HCT116 (cell line): Measurements from ENCODE around the gene CDC42SE2. TPM values are rescaled to one million over a fixed set of nuclear protein-coding genes. Genes with fewer than 3 reads are reported as not detected.
A peak's percentile ranks its signal among the peaks of the same experiment; 100 is the strongest.

Experiments used
- ATAC-seq: fragments of 200-7000 bp; cut with Tn5 transposase; 2 replicates; pipeline ENCODE4 v1.9.1; 2020; ENCODE audit warnings: mild to moderate bottlenecking, moderate library complexity
- BruUV-seq: library from RNA; stranded (reverse); fragments of 400-500 nt; replicated peaks from 2 replicates; lab custom pipeline; 2021; lab: Mats Ljungman, UMichigan
- CTCF ChIA-PET: fragments of 300-600 bp; sonication (Branson Sonifier 250); formaldehyde crosslinking; loops from one replicate; lab custom pipeline; 2021; ENCODE audit warnings: antibody characterized with exemption; lab: Charles Lee
- POLR2A ChIA-PET: fragments of 300-600, 350-600 bp; sonication (Branson Sonifier 250); formaldehyde crosslinking; loops from one replicate; lab custom pipeline; 2021; ENCODE audit warnings: antibody characterized with exemption; lab: Charles Lee
- RAD21 ChIA-PET, 2 experiments: fragments of 300-600 bp; sonication (Branson Sonifier 250); formaldehyde crosslinking; loops; one replicate each; lab custom pipeline; 2023; ENCODE audit warnings: low total read pairs in 2 of 2; ENCODE audit not compliant: uncharacterized antibody in 2 of 2, unreplicated experiment in 2 of 2, low non-redundant PET in 1 of 2; lab: Charles Lee
- DNase-seq: peaks from one replicate; pipeline ENCODE4 v3.0.0-alpha.2; 2010; ENCODE audit warnings: low read depth, low spot score
- H2AFZ ChIP-seq: fragments of 200-600 bp; shearing (Covaris generic), sonication (generic); 2 replicates; pipeline ENCODE4 v1.6.1; 2017; ENCODE audit warnings: low read depth, mixed run types, mixed read lengths, antibody characterized with exemption, low read length; ENCODE audit not compliant: poor library complexity, severe bottlenecking
- H3K27ac ChIP-seq: 2 replicates; pipeline ENCODE4 v1.5.1; 2012; ENCODE audit warnings: low read depth, low read length
- H3K27me3 ChIP-seq: fragments of 200-600 bp; sonication (generic); 2 replicates; pipeline ENCODE4 v1.6.1; 2016; ENCODE audit warnings: mixed run types, low read length, mixed read lengths; ENCODE audit not compliant: insufficient read depth
- H3K36me3 ChIP-seq, 2 experiments: fragments of 200-500 bp in 1 of 2; fragments of 200-600 bp in 1 of 2; sonication (Bioruptor generic) in 1 of 2; sonication (generic) in 1 of 2; 2 replicates each; pipeline versions ENCODE4 v1.5.1 to v1.6.1; 2014 to 2016; ENCODE audit warnings: low read length in 2 of 2, inconsistent platforms in 1 of 2, mixed read lengths in 1 of 2, mixed run types in 1 of 2; ENCODE audit not compliant: insufficient read depth in 2 of 2, control insufficient read depth in 1 of 2
- H3K4me1 ChIP-seq, 2 experiments: fragments of 200-600 bp in 1 of 2; sonication (generic) in 1 of 2; 2 replicates each; pipeline versions ENCODE4 v1.5.1 to v1.6.1; 2012 to 2017; ENCODE audit warnings: low read length in 2 of 2, inconsistent platforms in 1 of 2, mild to moderate bottlenecking in 1 of 2, mixed read lengths in 1 of 2, mixed run types in 1 of 2, moderate library complexity in 1 of 2; ENCODE audit not compliant: insufficient read depth in 2 of 2, control insufficient read depth in 1 of 2
- H3K4me2 ChIP-seq: fragments of 200-600 bp; sonication (generic); 2 replicates; pipeline ENCODE4 v1.6.1; 2017; ENCODE audit warnings: mixed run types, low read length, mixed read lengths
- H3K4me3 ChIP-seq, 2 experiments: fragments of 200-600 bp in 1 of 2; sonication (generic) in 1 of 2; replicated peaks in 1 of 2; 2 replicates each; pipeline ENCODE4 v1.5.1; 2011 to 2016; ENCODE audit warnings: low read length in 2 of 2, control low read depth in 1 of 2, low read depth in 1 of 2, mild to moderate bottlenecking in 1 of 2, mixed read lengths in 1 of 2, mixed run types in 1 of 2
- H3K79me2 ChIP-seq: fragments of 200-600 bp; sonication (generic); 2 replicates; pipeline ENCODE4 v1.6.1; 2017; ENCODE audit warnings: mild to moderate bottlenecking, mixed run types, low read length, moderate library complexity, mixed read lengths; ENCODE audit not compliant: insufficient read depth
- H3K9ac ChIP-seq: fragments of 200-600 bp; sonication (generic); 2 replicates; pipeline ENCODE4 v1.6.1; 2016; ENCODE audit warnings: low read length, mixed read lengths
- H3K9me2 ChIP-seq: fragments of 200-600 bp; sonication (generic), shearing (Covaris generic); 2 replicates; pipeline ENCODE4 v1.6.1; 2017; ENCODE audit warnings: mixed run types, mild to moderate bottlenecking, moderate library complexity; ENCODE audit not compliant: insufficient read depth
- H3K9me3 ChIP-seq, 2 experiments: fragments of 200-500 bp in 1 of 2; fragments of 200-600 bp in 1 of 2; sonication (Bioruptor generic) in 1 of 2; sonication (generic) in 1 of 2; 2 replicates each; pipeline ENCODE4 v1.6.1; 2014 to 2017; ENCODE audit warnings: low read length in 2 of 2, mixed read lengths in 2 of 2, inconsistent platforms in 1 of 2, low read depth in 1 of 2, mild to moderate bottlenecking in 1 of 2, mixed run types in 1 of 2, moderate library complexity in 1 of 2; ENCODE audit not compliant: control insufficient read depth in 1 of 2, insufficient read depth in 1 of 2
- H4K20me1 ChIP-seq: fragments of 200-600 bp; sonication (generic), shearing (Covaris generic); 2 replicates; pipeline ENCODE4 v1.6.1; 2017; ENCODE audit warnings: mixed run types, mild to moderate bottlenecking, moderate library complexity; ENCODE audit not compliant: insufficient read depth
- CBX3 ChIP-seq: IDR thresholded peaks from 2 replicates; pipeline ENCODE4 v1.6.1; 2012; ENCODE audit warnings: low read depth
- CEBPB ChIP-seq: IDR thresholded peaks from 2 replicates; pipeline ENCODE4 v1.6.1; 2012; ENCODE audit warnings: low read depth
- CTCF ChIP-seq, 3 experiments: fragments of 200-600 bp in 1 of 3; sonication (generic) in 1 of 3; IDR thresholded peaks in 2 of 3; conservative IDR thresholded peaks in 1 of 3; 2 replicates each; pipeline ENCODE4 v1.5.1; 2012 to 2017; ENCODE audit warnings: low read depth in 2 of 3, low read length in 2 of 3, antibody characterized with exemption in 1 of 3, borderline replicate concordance in 1 of 3, control low read depth in 1 of 3, mild to moderate bottlenecking in 1 of 3, mixed read lengths in 1 of 3, mixed run types in 1 of 3, moderate library complexity in 1 of 3; ENCODE audit not compliant: insufficient read depth in 1 of 3
- ELF1 ChIP-seq: IDR thresholded peaks from 2 replicates; pipeline ENCODE4 v1.6.1; 2012; ENCODE audit warnings: low read depth, borderline replicate concordance
- EZH2 ChIP-seq: fragments of 200-600 bp; sonication (generic); IDR thresholded peaks from 2 replicates; pipeline ENCODE4 v1.6.1; 2017; ENCODE audit warnings: antibody characterized with exemption, mixed run types
- EZH2phosphoT487 ChIP-seq: fragments of 200-600 bp; IDR thresholded peaks from 2 replicates; pipeline ENCODE4 v1.6.1; 2018; ENCODE audit warnings: antibody characterized with exemption, borderline replicate concordance
- JUND ChIP-seq: IDR thresholded peaks from 2 replicates; pipeline ENCODE4 v1.6.1; 2012
- POLR2A ChIP-seq: IDR thresholded peaks from 2 replicates; pipeline ENCODE4 v1.7.0; 2011; ENCODE audit warnings: borderline replicate concordance; ENCODE audit not compliant: insufficient read depth, insufficient read length; ENCODE audit errors: extremely low read depth
- POLR2AphosphoS5 ChIP-seq: IDR thresholded peaks from 2 replicates; pipeline ENCODE4 v1.6.1; 2011; ENCODE audit warnings: mild to moderate bottlenecking, low read depth, low read length, moderate library complexity
- SIN3A ChIP-seq: IDR thresholded peaks from 2 replicates; pipeline ENCODE4 v1.6.1; 2012; ENCODE audit warnings: low read depth
- SP1 ChIP-seq: IDR thresholded peaks from 2 replicates; pipeline ENCODE4 v1.6.1; 2012; ENCODE audit warnings: low read depth
- SRF ChIP-seq: IDR thresholded peaks from 2 replicates; pipeline ENCODE4 v1.6.1; 2012; ENCODE audit warnings: low read depth
- TCF7L2 ChIP-seq: IDR thresholded peaks from 2 replicates; pipeline ENCODE4 v1.7.0; 2011; ENCODE audit warnings: borderline replicate concordance, inconsistent platforms; ENCODE audit not compliant: insufficient read depth, insufficient read length; ENCODE audit errors: extremely low read depth
- YY1 ChIP-seq: IDR thresholded peaks from 2 replicates; pipeline ENCODE4 v1.6.1; 2011; ENCODE audit warnings: low read length, low read depth, moderate library complexity, mild to moderate bottlenecking; ENCODE audit not compliant: insufficient replicate concordance; ENCODE audit errors: extremely low read depth
- ZNF274 ChIP-seq: fragments of 200-500 bp; sonication (Bioruptor generic); IDR thresholded peaks from 2 replicates; pipeline ENCODE4 v1.6.1; 2014; ENCODE audit warnings: mild to moderate bottlenecking, low read depth, low read length, inconsistent platforms
- intact Hi-C: fragments of 100-400 bp; cut with micrococcal nuclease; formaldehyde crosslinking; loops from 2 replicates; pipeline ENCODE4 v1.10.0; 2022
- total RNA-seq: library from RNA; stranded (reverse); gene quantifications from one replicate; pipeline ENCODE4 v1.2.1, GENCODE V29; 2021; ENCODE audit not compliant: unreplicated experiment

The CDC42SE2 gene
- total RNA-seq, 1 experiment from 2014 or later: 27.0 TPM

- TF ChIP-seq SIN3A (0 out of 2 replicates have a peak, but pooled peaks have one; percentile 30), CTCF (IDR thresholded peaks at IDR 0.05 in 2 of 3, conservative IDR thresholded peaks at IDR 0.05 in 1 of 3; ENCODE audit: borderline replicate concordance in 1 of 3, insufficient read depth in 1 of 3, low read depth in 2 of 3, low read length in 2 of 3) (no peak), EZH2phosphoT487 (no peak), TCF7L2 (no peak), JUND (peak; percentile 61; the same call in 1 of the 2 replicates), POLR2AphosphoS5 (no peak), CEBPB (peak; percentile 64), ELF1 (no peak), POLR2A (no peak), CBX3 (peak; percentile 63; the same call in 1 of the 2 replicates), YY1 (no peak), EZH2 (no peak)
- TF ChIP-seq, all 23 proteins: peak for 8
Measured at GRCh38 chr5:131328536-131329285, 64.9 kb downstream of the CDC42SE2 start (continued).

GRCh38 chr5:131329286-131329560 is 65.4 kb downstream of the CDC42SE2 start:
- Histone ChIP-seq H3K79me2 (peaks cover 62% of the 10 kb centered on the region), H3K9me2 (no peaks in the 10 kb centered on the region), H3K27me3 (no peaks in the 10 kb centered on the region), H3K4me1 (peaks cover 15 to 19% of the 10 kb centered on the region in 2 experiments), H4K20me1 (no peaks in the 10 kb centered on the region), H3K4me2 (peak overlapping the region; percentile 49; the same call in 1 of the 2 replicates), H3K9ac (no peak overlapping the region), H3K4me3 (no peak overlapping the region), H2AFZ (no peak overlapping the region), H3K9me3 (no peaks in the 10 kb centered on the region), H3K36me3 (no peaks in the 10 kb centered on the region), H3K27ac (no peak overlapping the region)
- DNase-seq: no peak
- ChIA-PET POLR2A (no interaction called here), CTCF (no interaction called here), RAD21 (no interaction called here)
- intact Hi-C loops: no loop called here
- ATAC-seq: no peak
- no TSS peak for BruUV-seq
- TF ChIP-seq EZH2 (no peak), YY1 (no peak), POLR2A (no peak), JUND (no peak), CTCF (IDR thresholded peaks at IDR 0.05 in 2 of 3, conservative IDR thresholded peaks at IDR 0.05 in 1 of 3; ENCODE audit: borderline replicate concordance in 1 of 3, insufficient read depth in 1 of 3, low read depth in 2 of 3, low read length in 2 of 3) (no peak), SP1 (no peak), ZNF274 (no peak), EZH2phosphoT487 (no peak), SIN3A (no peak), SRF (no peak), CBX3 (no peak), CEBPB (no peak)
